ENCODE measurements around the gene MSH5. TPM values are rescaled to one million over a fixed set of nuclear protein-coding genes. Genes with fewer than 3 reads are reported as not detected.

The MSH5 gene
- total RNA-seq, 1 experiment from 2014 or later = 43.1 TPM

DNA sequence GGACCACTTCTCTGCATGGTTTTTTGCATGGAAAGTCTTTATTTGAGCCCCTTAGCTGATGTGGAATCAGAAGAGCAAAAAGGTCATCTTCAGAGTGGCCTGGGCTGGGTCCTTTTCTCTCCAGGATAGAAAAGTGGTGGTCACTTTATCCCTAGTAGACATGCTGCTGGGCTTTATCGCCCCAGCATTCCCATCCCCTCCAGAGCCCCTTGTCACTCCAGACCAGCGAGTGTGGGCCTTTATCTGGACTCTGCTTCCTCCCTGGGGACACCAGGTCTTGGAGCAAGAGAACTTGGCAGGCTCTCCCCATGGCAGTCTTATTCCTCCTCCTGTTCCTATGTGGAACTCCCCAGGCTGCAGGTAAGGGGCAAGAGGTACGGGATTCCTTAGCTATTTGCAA lies 33.2 kb upstream of the MSH5 start, which contains the start of gene LY6G6F:
TSS of gene LY6G6F (plus strand) at position 268 of the 400 bp plus-strand sequence. CDS start at position 309, 41 bp downstream.
- no peaks in the 10 kb centered on the region for H3K36me3 Mint-ChIP-seq
- no peaks in the 10 kb centered on the region for H3K9me3 Mint-ChIP-seq
- H3K27ac Mint-ChIP-seq = no peak within 1 kb of the TSS
- ChIA-PET CTCF (interaction anchor here (0.5 to 1.4 kb wide), 5 partner anchors 32 to 1594 kb away, joined by 3 to 4 read pairs (median 3); no protein-coding TSS in a partner anchor), POLR2A (interaction anchor here (0.6 kb wide), 1 partner anchor 8 kb away, joined by 3 read pairs; no protein-coding TSS in a partner anchor)
- no peak within 1 kb of the TSS for H3K4me3 Mint-ChIP-seq
- ATAC-seq (no peak), DNase-seq (ENCODE audit: low spot score) (no peak)
- TF ChIP-seq CREB1 (CRISPR knock-in tag; IDR thresholded peaks at IDR 0.05) (no peak), FOXJ3 (CRISPR knock-in tag; IDR thresholded peaks at IDR 0.05; ENCODE audit: borderline replicate concordance) (no peak), EMX1 (CRISPR knock-in tag; IDR thresholded peaks at IDR 0.05) (no peak), SMAD4 (CRISPR knock-in tag; IDR thresholded peaks at IDR 0.05) (no peak), NFYB (CRISPR knock-in tag; conservative IDR thresholded peaks at IDR 0.05; ENCODE audit: low read depth) (no peak), ATF2 (CRISPR knock-in tag; IDR thresholded peaks at IDR 0.05; ENCODE audit: borderline replicate concordance, low read depth) (no peak), ZNF512 (CRISPR knock-in tag; IDR thresholded peaks at IDR 0.05; ENCODE audit: borderline replicate concordance) (no peak), NFE2L1 (CRISPR knock-in tag; IDR thresholded peaks at IDR 0.05) (no peak), GRHL2 (CRISPR knock-in tag; IDR thresholded peaks at IDR 0.05; ENCODE audit: insufficient replicate concordance, severe bottlenecking) (no peak), ETV6 (CRISPR knock-in tag; IDR thresholded peaks at IDR 0.05) (no peak), MXD4 (CRISPR knock-in tag; IDR thresholded peaks at IDR 0.05; ENCODE audit: borderline replicate concordance) (no peak), NR2C2 (CRISPR knock-in tag; IDR thresholded peaks at IDR 0.05) (no peak), MLX (CRISPR knock-in tag; IDR thresholded peaks at IDR 0.05) (no peak), TEAD1 (CRISPR knock-in tag; IDR thresholded peaks at IDR 0.05) (no peak), ZNF396 (CRISPR knock-in tag; IDR thresholded peaks at IDR 0.05; ENCODE audit: borderline replicate concordance) (no peak), CTCF (IDR thresholded peaks at IDR 0.05) (no peak), ZNF219 (CRISPR knock-in tag; IDR thresholded peaks at IDR 0.05; ENCODE audit: borderline replicate concordance) (no peak), RORB (CRISPR knock-in tag; IDR thresholded peaks at IDR 0.05) (no peak)
- TF ChIP-seq, protein P1, sequence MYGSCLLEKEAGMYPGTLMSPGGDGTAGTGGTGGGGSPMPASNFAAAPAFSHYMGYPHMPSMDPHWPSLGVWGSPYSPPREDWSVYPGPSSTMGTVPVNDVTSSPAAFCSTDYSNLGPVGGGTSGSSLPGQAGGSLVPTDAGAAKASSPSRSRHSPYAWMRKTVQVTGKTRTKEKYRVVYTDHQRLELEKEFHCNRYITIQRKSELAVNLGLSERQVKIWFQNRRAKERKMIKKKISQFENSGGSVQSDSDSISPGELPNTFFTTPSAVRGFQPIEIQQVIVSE (CRISPR knock-in tag; IDR thresholded peaks at IDR 0.05; ENCODE audit: borderline replicate concordance) = no peak
- TF ChIP-seq, protein P2, sequence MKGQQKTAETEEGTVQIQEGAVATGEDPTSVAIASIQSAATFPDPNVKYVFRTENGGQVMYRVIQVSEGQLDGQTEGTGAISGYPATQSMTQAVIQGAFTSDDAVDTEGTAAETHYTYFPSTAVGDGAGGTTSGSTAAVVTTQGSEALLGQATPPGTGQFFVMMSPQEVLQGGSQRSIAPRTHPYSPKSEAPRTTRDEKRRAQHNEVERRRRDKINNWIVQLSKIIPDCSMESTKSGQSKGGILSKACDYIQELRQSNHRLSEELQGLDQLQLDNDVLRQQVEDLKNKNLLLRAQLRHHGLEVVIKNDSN (CRISPR knock-in tag; IDR thresholded peaks at IDR 0.05) = no peak
- peaks cover 7% of the 10 kb centered on the region; the same call in 1 of the 2 replicates for H3K27me3 Mint-ChIP-seq (ENCODE audit: low read depth)
- H3K4me1 Mint-ChIP-seq = peaks cover 17% of the 10 kb centered on the region

Measured in WTC11 (cell line).